NCI-H1092 (cell line): ENCODE data around the gene QKI.
"Not testable (repeated sequence)": the region's sequence is repeated elsewhere in the genome, so short reads cannot be mapped to it uniquely, and the experiment has no call there.

Experiments
- DNase-seq: peaks from one replicate; lab custom pipeline; 2025; lab: John Stamatoyannopoulos, UW

The QKI gene

GRCh38 chr6:163414946-163415619 is 565 bp downstream of the QKI start:
- DNase-seq, result no peak

- peak; percentile 28 for DNase-seq
These were observed 1.4 kb downstream of the QKI start for GRCh38 chr6:163415620-163416556.

- no peak for DNase-seq
These were observed 2.2 kb downstream of the QKI start for GRCh38 chr6:163416557-163417253.

- DNase-seq, result no peak
These were observed 3.1 kb downstream of the QKI start for GRCh38 chr6:163417595-163417994.

GRCh38 chr6:163418311-163419029 is 4.0 kb downstream of the QKI start:
- DNase-seq, result no peak

GRCh38 chr6:163419413-163420288 is 5.1 kb downstream of the QKI start:
- DNase-seq, result no peak

GRCh38 chr6:163420289-163420614 is 5.7 kb downstream of the QKI start:
- no peak for DNase-seq

- DNase-seq, result no peak
These were observed 8.0 kb downstream of the QKI start for GRCh38 chr6:163422550-163422949.

GRCh38 chr6:163423696-163424095 is 9.2 kb downstream of the QKI start:
- DNase-seq, result no peak

- no peak for DNase-seq
These were observed 13.2 kb downstream of the QKI start for GRCh38 chr6:163427498-163428254.

- no peak for DNase-seq
These were observed 13.9 kb downstream of the QKI start for GRCh38 chr6:163428373-163428772.

GRCh38 chr6:163429858-163430448 is 15.4 kb downstream of the QKI start:
- no peak for DNase-seq

- no peak for DNase-seq
These were observed 17.8 kb downstream of the QKI start for GRCh38 chr6:163432300-163432699.

GRCh38 chr6:163433486-163433885 is 19.0 kb downstream of the QKI start:
- DNase-seq, result not testable (repeated sequence)

GRCh38 chr6:163435023-163435422 is 20.5 kb downstream of the QKI start:
- no peak for DNase-seq

- no peak for DNase-seq
These were observed 22.3 kb downstream of the QKI start for GRCh38 chr6:163436843-163437242.

GRCh38 chr6:163437466-163437865 is 22.9 kb downstream of the QKI start:
- DNase-seq, result no peak

GRCh38 chr6:163438298-163438939 is 23.9 kb downstream of the QKI start:
- DNase-seq, result no peak

- DNase-seq, result no peak
These were observed 24.4 kb downstream of the QKI start for GRCh38 chr6:163438940-163439335.
